Measurements from ENCODE around the gene SENP3.
A peak's percentile ranks its signal among the peaks of the same experiment; 100 is the strongest.

Gene SENP3

GRCh38 chr17:7561589-7562207 lies at the start of gene SENP3:
Gene SENP3 (plus strand): TSS chr17:7561919. CDS start chr17:7563077, 1,158 bp downstream.
- DNase-seq: peak; percentile 96

DNA sequence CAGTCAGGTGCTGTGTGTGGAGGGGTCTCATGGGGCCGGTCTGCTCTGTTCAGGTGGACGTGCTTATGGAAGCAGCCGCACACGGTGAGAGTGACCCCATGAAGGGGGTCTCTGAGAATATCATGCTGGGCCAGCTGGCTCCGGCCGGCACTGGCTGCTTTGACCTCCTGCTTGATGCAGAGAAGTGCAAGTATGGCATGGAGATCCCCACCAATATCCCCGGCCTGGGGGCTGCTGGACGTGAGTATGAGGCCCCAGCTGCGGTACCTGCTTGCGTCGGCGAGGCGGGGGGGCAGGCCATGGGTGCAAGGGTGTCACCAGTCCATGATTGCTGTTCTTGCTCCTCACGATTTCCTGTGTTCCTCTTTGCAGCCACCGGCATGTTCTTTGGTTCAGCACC lies 49.6 kb upstream of the SENP3 start:
- no peak for DNase-seq

DNA sequence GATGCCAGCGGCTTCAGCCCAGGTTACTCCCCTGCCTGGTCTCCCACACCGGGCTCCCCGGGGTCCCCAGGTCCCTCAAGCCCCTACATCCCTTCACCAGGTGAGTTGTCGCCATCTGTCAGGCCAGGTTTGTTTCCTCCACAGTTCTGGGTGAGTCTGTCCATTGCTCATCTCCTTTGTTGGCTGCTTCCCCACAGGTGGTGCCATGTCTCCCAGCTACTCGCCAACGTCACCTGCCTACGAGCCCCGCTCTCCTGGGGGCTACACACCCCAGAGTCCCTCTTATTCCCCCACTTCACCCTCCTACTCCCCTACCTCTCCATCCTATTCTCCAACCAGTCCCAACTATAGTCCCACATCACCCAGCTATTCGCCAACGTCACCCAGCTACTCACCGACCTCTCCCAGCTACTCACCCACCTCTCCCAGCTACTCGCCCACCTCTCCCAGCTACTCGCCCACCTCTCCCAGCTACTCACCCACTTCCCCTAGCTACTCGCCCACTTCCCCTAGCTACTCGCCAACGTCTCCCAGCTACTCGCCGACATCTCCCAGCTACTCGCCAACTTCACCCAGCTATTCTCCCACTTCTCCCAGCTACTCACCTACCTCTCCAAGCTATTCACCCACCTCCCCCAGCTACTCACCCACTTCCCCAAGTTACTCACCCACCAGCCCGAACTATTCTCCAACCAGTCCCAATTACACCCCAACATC lies 48.7 kb upstream of the SENP3 start:
- no peak for DNase-seq

GRCh38 chr17:7513850-7514419 lies 47.8 kb upstream of the SENP3 start:
- DNase-seq: no peak

GRCh38 chr17:7515911-7516610 lies 45.7 kb upstream of the SENP3 start:
- DNase-seq: no peak

DNA sequence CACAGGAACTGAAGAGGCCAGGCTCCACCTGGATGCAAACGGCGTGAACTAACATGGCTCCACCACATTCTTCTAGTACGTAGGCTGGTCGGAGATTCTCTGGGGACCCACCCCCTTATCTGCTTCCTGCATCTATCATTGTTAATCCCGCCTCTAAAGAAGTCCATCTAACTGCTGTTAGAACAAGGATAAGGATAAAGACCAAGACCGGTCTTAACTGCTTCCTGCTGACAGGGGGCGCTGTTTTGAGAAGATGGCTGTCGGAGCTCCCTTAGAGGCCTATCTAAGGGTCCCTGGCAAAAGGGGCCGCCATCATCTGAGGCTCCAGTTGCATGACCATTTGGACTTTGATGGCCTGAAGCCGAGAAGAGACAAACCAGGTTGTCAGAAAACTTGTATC lies 38.7 kb upstream of the SENP3 start:
- peak; percentile 4 for DNase-seq

DNA sequence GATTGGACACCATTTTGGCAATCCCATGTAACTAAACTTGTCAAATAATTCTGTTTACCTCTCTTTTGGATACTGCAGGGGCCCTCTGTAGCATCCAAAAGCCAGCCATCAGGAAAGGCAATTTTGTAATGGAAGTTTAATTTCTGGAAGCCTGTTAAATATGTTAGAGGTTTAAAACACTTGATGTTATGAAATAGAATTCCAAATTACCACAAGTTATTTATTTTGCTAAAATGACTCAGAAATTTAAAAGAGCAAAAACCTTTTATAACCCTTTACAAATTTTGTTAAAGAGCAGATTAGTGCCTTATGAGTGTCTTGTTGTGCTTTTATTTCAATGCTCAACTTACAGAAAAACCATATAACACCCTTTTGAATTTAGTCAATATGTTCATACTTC lies 32.9 kb upstream of the SENP3 start:
- no peak for DNase-seq

DNA sequence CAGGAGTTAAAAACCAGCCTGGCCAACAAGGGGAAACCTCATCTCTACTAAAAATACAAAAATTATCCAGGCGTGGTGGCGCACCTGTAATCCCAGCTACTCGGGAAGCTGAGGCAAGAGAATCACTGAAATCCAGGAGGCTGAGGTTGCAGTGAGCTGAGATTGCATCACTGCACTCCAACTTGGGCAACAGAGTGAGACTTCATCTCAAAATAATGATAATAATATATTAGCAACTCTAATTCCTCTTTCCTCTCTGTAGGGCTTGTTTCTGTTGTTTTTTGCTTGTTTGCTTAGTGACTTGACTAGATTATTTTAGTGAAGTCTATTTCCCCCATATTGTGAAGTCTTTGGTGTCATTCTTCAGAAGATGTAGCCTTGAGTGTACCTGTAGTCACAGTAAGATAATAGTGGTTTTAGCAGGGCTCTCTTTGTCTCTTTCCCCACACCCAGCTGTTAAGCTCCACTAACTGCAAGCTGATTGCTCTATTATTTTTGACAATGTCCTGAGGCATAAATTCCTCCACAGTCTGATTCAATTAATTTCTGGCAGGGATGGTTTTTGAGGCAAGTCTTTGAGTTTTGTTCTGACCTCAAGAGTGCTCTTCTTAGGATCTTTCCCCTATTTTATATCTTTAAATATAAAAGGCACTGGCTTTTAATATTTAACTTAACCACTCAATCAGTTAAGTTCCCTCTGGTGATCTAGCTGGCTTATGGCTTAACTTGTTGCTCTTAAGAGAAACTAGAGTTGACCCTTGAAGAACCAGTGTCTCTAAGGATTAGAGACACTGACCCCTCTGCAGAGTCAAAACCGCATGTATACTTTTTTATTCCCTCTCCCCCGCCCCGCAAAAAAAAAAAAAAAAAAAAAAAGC lies 31.5 kb upstream of the SENP3 start:
- peak; percentile 10 for DNase-seq

DNA sequence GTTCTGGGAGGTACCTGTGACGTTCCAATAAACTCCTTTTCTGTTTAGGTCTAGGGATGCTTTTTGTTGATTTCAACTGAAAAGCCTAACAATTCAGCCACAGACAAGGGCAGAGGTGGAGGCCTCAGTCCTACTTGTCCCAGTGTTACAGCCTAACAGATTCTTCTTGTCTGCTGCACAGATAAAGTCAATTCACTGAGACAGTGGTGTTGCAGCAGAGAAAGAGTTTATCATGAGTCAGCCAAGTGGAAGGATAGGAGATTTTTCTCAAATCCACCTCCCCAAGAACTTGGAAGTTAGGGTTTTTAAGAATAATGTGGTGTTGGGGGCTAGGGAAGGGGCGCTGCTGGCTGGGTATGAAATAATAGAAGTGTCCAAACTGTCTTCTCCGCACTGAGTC lies 23.7 kb upstream of the SENP3 start:
- no peak for DNase-seq

- no peak for DNase-seq
Measured at GRCh38 chr17:7538891-7539545, 22.7 kb upstream of the SENP3 start.

- no peak for DNase-seq
Measured at GRCh38 chr17:7541074-7541621, 20.6 kb upstream of the SENP3 start.

GRCh38 chr17:7544911-7545310 lies 16.8 kb upstream of the SENP3 start:
- DNase-seq: no peak

- DNase-seq: peak; percentile 64
Measured at GRCh38 chr17:7548585-7549400, 12.9 kb upstream of the SENP3 start, which contains the start of gene TNFSF12. Gene TNFSF12 (plus strand): TSS chr17:7549058. CDS start chr17:7549154, 96 bp downstream.

- no peak for DNase-seq
Measured at GRCh38 chr17:7549401-7550055, 12.2 kb upstream of the SENP3 start.

GRCh38 chr17:7550344-7550743 lies 11.4 kb upstream of the SENP3 start:
- no peak for DNase-seq

GRCh38 chr17:7551396-7551795 lies 10.3 kb upstream of the SENP3 start:
- no peak for DNase-seq

DNA sequence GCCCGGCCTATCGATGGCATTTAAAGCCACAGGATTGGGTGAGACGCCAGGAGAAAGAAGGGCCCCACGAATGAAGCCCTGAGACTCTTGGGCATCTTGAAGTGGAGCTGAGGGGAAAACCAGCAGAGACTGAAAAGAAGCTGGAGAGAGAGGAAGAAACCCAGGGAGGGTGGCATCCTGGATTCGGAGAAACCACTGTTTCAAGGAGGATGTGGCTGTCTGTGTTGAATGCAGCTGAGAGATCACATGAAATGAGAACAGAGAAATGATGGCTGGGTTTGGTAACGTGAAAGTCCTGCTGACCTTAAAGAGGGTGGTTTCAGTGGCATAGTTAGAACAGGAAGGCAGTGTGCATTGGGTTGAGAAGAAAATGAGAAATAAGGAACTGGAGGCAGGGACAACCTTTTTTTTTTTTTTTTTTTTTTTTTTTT lies 9.1 kb upstream of the SENP3 start:
- DNase-seq: no peak

DNA sequence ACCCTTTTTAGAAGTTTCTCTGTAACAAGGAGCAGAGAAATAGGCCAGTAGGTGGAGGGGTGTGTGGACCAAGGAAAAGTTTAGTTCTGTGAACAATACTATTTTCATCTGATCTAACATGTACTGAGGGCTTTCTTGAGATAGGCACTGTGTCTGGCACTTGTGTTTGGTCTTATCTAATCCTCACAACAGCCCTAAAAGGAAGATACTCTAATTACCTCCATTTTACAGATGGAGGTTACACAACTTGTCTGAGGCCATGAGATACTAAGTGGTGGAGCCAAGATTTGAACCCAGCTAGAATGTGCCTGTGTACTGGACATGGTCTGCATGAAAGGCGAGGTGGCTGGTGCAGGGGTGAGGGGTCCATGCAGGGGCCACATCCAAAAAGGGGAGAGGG lies 8.4 kb upstream of the SENP3 start:
- no peak for DNase-seq

- no peak for DNase-seq
Measured at GRCh38 chr17:7555320-7555948, 6.3 kb upstream of the SENP3 start.

DNA sequence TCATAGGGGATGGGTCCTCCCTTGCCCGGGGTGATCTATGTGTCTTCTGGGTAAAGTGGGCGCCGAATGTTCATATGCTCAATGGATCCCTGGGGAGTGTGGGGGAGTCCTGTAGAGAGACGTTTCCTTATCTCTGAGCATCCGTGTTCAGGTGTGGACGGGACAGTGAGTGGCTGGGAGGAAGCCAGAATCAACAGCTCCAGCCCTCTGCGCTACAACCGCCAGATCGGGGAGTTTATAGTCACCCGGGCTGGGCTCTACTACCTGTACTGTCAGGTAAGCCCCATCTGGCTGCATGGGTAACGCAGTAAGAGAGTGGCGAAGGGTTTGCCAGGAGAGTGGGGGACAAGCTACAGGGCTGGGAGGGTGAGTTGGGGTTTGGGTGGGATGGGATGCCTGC lies 5.1 kb upstream of the SENP3 start:
- no peak for DNase-seq

Measured in eye (tissue), 1 donor.